Esophagus muscularis mucosa (tissue), 4 donors: Measurements from ENCODE around the gene MAGEB10. TPM values are rescaled to one million over a fixed set of nuclear protein-coding genes. Genes with fewer than 3 reads are reported as not detected.

Experiments used
- DNase-seq: peaks from one replicate; pipeline ENCODE4 v3.0.0-alpha.2; 2017; ENCODE audit errors: extremely low spot score
- H3K27ac ChIP-seq, 4 donors: fragments of 200-600 bp; sonication (generic); replicated peaks in 1 of 4; 1 replicate in 3 of 4; 2 replicates in 1 of 4; pipeline ENCODE4 v1.5.1; 2016 to 2019; ENCODE audit warnings: mild to moderate bottlenecking in 1 of 4
- H3K27me3 ChIP-seq, 4 donors: fragments of 200-600 bp; sonication (generic); one replicate each; pipeline versions ENCODE4 v1.5.1 to v1.6.0; 2016 to 2019
- H3K36me3 ChIP-seq, 4 donors: fragments of 200-600 bp; sonication (generic); one replicate each; pipeline ENCODE4 v1.5.1; 2016 to 2019
- H3K4me1 ChIP-seq, 4 donors: fragments of 200-600 bp; sonication (generic); one replicate each; pipeline ENCODE4 v1.5.1; 2016 to 2019
- H3K4me3 ChIP-seq, 4 donors: fragments of 200-600 bp; sonication (generic); 1 replicate in 2 of 4; 2 replicates in 2 of 4; pipeline ENCODE4 v1.5.1; 2016 to 2019; ENCODE audit warnings: mild to moderate bottlenecking in 4 of 4, moderate library complexity in 1 of 4
- H3K9me3 ChIP-seq, 4 donors: fragments of 200-600 bp; sonication (generic); 1 replicate in 3 of 4; 2 replicates in 1 of 4; pipeline ENCODE4 v1.5.1; 2016 to 2019
- EP300 ChIP-seq: sonication (generic); formaldehyde crosslinking; IDR thresholded peaks from one replicate; pipeline ENCODE4 v1.6.1; 2017; ENCODE audit warnings: antibody characterized with exemption
- POLR2A ChIP-seq: fragments of 450-650 bp; IDR thresholded peaks from one replicate; pipeline ENCODE4 v1.6.1; 2017; ENCODE audit warnings: antibody characterized with exemption, moderate library complexity, mild to moderate bottlenecking, low read depth
- POLR2AphosphoS5 ChIP-seq, 2 donors: sonication (generic); formaldehyde crosslinking; IDR thresholded peaks; one replicate each; pipeline ENCODE4 v1.6.1; 2017; ENCODE audit warnings: antibody characterized with exemption in 2 of 2
- WGBS: methylation state at CpG from one replicate; pipeline ENCODE4 v1.1.5; 2018; 5-methylcytosine and 5-hydroxymethylcytosine counted together
- intact Hi-C: fragments of 100-400 bp; cut with DNase I; formaldehyde crosslinking; loops from one replicate; pipeline ENCODE4 v1.15.1; 2023
- total RNA-seq, 4 donors: library from RNA; depleted of rRNA; stranded (reverse); fragments of >200 nt; gene quantifications; one replicate each; pipeline versions ENCODE4 v1.1.0 to v1.2.1, GENCODE V29; 2016
- TF ChIP-seq, protein P1 (sequence below), 3 experiments: fragments of 200-600 bp in 2 of 3; fragments of 450-650 bp in 1 of 3; sonication (generic) in 2 of 3; IDR thresholded peaks; one replicate each; pipeline ENCODE4 v1.5.1; 2017 to 2019; ENCODE audit warnings: antibody characterized with exemption in 3 of 3, mild to moderate bottlenecking in 2 of 3, moderate library complexity in 1 of 3

Gene MAGEB10, protein sequence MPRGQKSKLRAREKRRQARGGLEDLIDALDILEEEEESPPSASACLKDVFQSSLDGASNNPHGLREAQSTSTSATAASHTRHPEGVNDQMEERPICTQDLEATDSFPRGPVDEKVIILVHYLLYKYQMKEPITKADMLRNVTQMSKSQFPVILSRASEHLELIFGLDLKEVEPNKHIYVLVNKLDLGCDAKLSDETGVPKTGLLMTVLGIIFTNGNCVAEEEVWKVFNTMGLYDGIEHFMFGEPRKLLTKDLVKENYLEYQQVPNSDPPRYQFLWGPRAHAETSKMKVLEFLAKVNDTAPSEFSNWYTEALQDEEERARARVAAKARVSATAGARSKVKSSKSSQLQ
- not detected for total RNA-seq

DNA sequence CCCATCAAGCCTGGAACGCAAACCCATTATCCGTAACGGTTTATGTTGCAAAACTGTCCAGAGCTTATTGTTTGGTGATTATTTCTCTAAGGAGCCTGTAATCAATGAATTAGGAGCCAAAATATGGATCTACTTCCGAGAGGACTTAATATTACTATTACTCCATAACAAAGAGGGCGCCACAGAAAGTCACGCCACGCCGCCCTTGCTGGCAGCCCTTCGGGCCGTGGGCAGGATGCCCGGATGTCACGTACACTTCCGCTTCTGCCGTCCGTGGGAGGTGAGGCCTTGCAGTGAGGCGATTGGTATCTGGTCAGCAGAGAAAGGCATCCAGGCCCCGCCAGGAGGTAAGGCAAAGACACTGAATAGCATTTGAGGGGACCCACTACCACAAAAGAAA, at the start of gene MAGEB10:
Gene MAGEB10 (plus strand): TSS at position 301 of the 400 bp plus-strand sequence. CDS start 13,317 bp downstream, outside the sequence.
- intact Hi-C loops: no loop called here

DNA sequence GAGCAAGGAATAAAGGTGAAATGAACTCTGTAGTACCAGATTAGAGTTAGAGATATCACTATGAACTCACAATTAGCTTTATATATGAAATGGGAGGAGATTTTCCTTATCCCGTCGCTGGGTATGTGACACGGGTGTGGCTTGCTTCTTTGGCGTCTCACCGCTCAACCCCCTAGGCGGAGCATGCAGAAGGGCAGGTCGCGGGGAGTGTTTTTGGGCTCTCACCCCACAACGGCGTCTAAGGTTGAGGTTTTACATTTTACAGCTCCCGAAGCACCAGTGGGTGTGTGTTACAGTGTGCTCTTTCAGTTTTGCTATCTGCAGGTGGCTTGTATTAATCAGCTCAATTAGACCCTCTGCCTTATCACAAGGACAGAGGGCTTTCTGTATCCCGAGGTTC, 42.1 kb upstream of the MAGEB10 start:
- H3K4me1 ChIP-seq: no peaks in the 10 kb centered on the region

More for the DNA sequence above, at the start of gene MAGEB10:
- TF ChIP-seq POLR2AphosphoS5 (IDR thresholded peaks at IDR 0.05) (no peak), POLR2A (no peak), EP300 (no peak)
- TF ChIP-seq, protein P1, sequence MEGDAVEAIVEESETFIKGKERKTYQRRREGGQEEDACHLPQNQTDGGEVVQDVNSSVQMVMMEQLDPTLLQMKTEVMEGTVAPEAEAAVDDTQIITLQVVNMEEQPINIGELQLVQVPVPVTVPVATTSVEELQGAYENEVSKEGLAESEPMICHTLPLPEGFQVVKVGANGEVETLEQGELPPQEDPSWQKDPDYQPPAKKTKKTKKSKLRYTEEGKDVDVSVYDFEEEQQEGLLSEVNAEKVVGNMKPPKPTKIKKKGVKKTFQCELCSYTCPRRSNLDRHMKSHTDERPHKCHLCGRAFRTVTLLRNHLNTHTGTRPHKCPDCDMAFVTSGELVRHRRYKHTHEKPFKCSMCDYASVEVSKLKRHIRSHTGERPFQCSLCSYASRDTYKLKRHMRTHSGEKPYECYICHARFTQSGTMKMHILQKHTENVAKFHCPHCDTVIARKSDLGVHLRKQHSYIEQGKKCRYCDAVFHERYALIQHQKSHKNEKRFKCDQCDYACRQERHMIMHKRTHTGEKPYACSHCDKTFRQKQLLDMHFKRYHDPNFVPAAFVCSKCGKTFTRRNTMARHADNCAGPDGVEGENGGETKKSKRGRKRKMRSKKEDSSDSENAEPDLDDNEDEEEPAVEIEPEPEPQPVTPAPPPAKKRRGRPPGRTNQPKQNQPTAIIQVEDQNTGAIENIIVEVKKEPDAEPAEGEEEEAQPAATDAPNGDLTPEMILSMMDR (IDR thresholded peaks at IDR 0.05): no peak
- DNase-seq: no peak
- no peaks in the 10 kb centered on the region for H3K27me3 ChIP-seq
- no peaks in the 10 kb centered on the region for H3K4me1 ChIP-seq
- no peak within 1 kb of the TSS for H3K27ac ChIP-seq
- WGBS: 80% methylated on average over 17 of the region's 17 CpGs
- H3K36me3 ChIP-seq: no peaks in the 10 kb centered on the region
- H3K9me3 ChIP-seq: no peaks in the 10 kb centered on the region
- H3K4me3 ChIP-seq: no peak within 1 kb of the TSS

DNA sequence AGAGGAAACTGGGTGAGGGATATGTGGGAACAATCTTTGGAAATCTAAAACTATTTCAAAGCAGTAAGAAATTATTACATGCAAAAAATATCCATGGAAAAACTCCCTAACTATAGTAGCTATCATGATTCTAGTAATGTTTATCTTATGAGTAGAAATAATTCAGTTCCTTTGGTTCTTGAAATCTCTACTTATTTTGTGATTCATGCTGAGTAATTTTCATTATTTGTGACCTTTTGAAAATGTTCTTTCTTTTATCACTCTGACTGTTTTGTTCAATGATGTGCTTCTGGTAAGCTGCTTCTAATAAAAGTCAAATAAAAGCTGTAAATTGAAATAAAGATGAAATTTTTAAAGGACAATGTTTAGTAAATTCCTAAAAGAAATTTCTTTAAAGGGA, 40.4 kb upstream of the MAGEB10 start:
- no peak for TF ChIP-seq POLR2AphosphoS5 (IDR thresholded peaks at IDR 0.05)
- TF ChIP-seq, protein P1 (IDR thresholded peaks at IDR 0.05): no peak
- no peak for TF ChIP-seq EP300
- TF ChIP-seq POLR2A: no peak
- no peaks in the 10 kb centered on the region for H3K27me3 ChIP-seq
- H3K9me3 ChIP-seq: no peaks in the 10 kb centered on the region
- DNase-seq: no peak
- intact Hi-C loops: no loop called here
- H3K4me1 ChIP-seq: no peaks in the 10 kb centered on the region
- no peak overlapping the region for H3K27ac ChIP-seq
- H3K4me3 ChIP-seq: no peak overlapping the region
- no peaks in the 10 kb centered on the region for H3K36me3 ChIP-seq

More for the DNA sequence above, 42.1 kb upstream of the MAGEB10 start:
- Histone ChIP-seq H3K4me3 (no peak overlapping the region), H3K27me3 (no peaks in the 10 kb centered on the region), H3K36me3 (no peaks in the 10 kb centered on the region), H3K9me3 (no peaks in the 10 kb centered on the region), H3K27ac (no peak overlapping the region)
- intact Hi-C loops: no loop called here
- TF ChIP-seq EP300: no peak
- no peak for TF ChIP-seq POLR2A
- TF ChIP-seq, protein P1 (IDR thresholded peaks at IDR 0.05): no peak
- no peak for TF ChIP-seq POLR2AphosphoS5 (IDR thresholded peaks at IDR 0.05)
- DNase-seq: no peak
- WGBS: 75% methylated on average over 12 of the region's 12 CpGs

DNA sequence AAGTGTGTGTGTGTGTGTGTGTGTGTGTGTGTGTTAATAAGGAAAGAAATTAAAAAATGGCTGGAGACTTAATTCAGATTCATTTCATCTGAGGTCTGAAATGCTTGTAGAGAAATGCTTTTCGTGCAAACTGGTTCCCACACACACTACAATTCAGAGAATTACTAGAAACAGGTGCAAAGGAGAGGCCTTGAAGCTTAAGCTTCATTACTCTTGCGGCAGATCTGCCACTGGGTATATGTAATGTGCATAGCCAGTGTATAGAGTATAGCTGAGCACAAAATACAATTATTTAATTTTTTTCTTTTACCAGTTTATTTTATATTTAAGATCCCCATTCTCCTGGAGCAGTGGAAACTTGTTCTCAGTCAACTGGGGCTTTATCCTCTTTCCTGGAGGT, 31.8 kb upstream of the MAGEB10 start:
- Histone ChIP-seq H3K4me3 (no peak overlapping the region), H3K27ac (no peak overlapping the region), H3K36me3 (no peaks in the 10 kb centered on the region), H3K27me3 (no peaks in the 10 kb centered on the region), H3K9me3 (no peaks in the 10 kb centered on the region), H3K4me1 (no peaks in the 10 kb centered on the region)
- 59% methylated on average over 2 of the region's 2 CpGs for WGBS
- DNase-seq: no peak
- no peak for TF ChIP-seq POLR2A
- TF ChIP-seq, protein P1 (IDR thresholded peaks at IDR 0.05): no peak
- intact Hi-C loops: no loop called here
